T-helper 22 cell (primary cell): ENCODE results near the gene TLR7.

ENCODE experiments used
- DNase-seq: peaks from one replicate; pipeline ENCODE4 v3.0.0-alpha.2; 2020; ENCODE audit warnings: low read depth

The TLR7 gene

GRCh38 chrX:12866451-12867377 is at the start of gene TLR7:
Gene TLR7, plus strand, starts transcription at chrX:12867072. Its CDS starts 507 bp downstream, at chrX:12867579.
- no peak for DNase-seq

- DNase-seq: no peak
Observed at GRCh38 chrX:12817528-12817927, 49.3 kb upstream of the TLR7 start.

GRCh38 chrX:12819222-12819621 is 47.6 kb upstream of the TLR7 start:
- DNase-seq: no peak

- DNase-seq: no peak
Observed at GRCh38 chrX:12820737-12821136, 46.1 kb upstream of the TLR7 start.

- no peak for DNase-seq
Observed at GRCh38 chrX:12824944-12825343, 41.9 kb upstream of the TLR7 start.

GRCh38 chrX:12825801-12826200 is 41.1 kb upstream of the TLR7 start:
- DNase-seq: no peak

- DNase-seq: no peak
Observed at GRCh38 chrX:12843061-12843667, 23.7 kb upstream of the TLR7 start.

GRCh38 chrX:12843668-12844279 is 23.1 kb upstream of the TLR7 start:
- DNase-seq: no peak

- no peak for DNase-seq
Observed at GRCh38 chrX:12844319-12844718, 22.6 kb upstream of the TLR7 start.

- DNase-seq: no peak
Observed at GRCh38 chrX:12865359-12865758, 1.5 kb upstream of the TLR7 start.

GRCh38 chrX:12867685-12868084 is 813 bp downstream of the TLR7 start:
- no peak for DNase-seq

GRCh38 chrX:12868747-12869146 is 1.9 kb downstream of the TLR7 start:
- no peak for DNase-seq

GRCh38 chrX:12871257-12871656 is 4.4 kb downstream of the TLR7 start:
- no peak for DNase-seq

GRCh38 chrX:12872741-12873140 is 5.9 kb downstream of the TLR7 start:
- no peak for DNase-seq

GRCh38 chrX:12874581-12874980 is 7.7 kb downstream of the TLR7 start:
- DNase-seq: no peak

GRCh38 chrX:12877386-12877785 is 10.5 kb downstream of the TLR7 start:
- DNase-seq: no peak

GRCh38 chrX:12878536-12878935 is 11.7 kb downstream of the TLR7 start:
- no peak for DNase-seq

GRCh38 chrX:12881914-12882313 is 15.0 kb downstream of the TLR7 start:
- no peak for DNase-seq

- no peak for DNase-seq
Observed at GRCh38 chrX:12885508-12885907, 18.6 kb downstream of the TLR7 start.

GRCh38 chrX:12886545-12886944 is 19.7 kb downstream of the TLR7 start:
- DNase-seq: no peak

- no peak for DNase-seq
Observed at GRCh38 chrX:12887141-12887540, 20.3 kb downstream of the TLR7 start.

- no peak for DNase-seq
Observed at GRCh38 chrX:12887767-12888166, 20.9 kb downstream of the TLR7 start.

- no peak for DNase-seq
Observed at GRCh38 chrX:12890467-12890866, 23.6 kb downstream of the TLR7 start.
